Stimulated activated CD8-positive, alpha-beta memory T cell treated with anti-CD3 and anti-CD28 coated beads, Interleukin-7, amount 100 ng/mL, for 1 hour (primary cell): Measurements from ENCODE around the gene ACO1.

Experiments
- DNase-seq, 2 donors: peaks; one replicate each; pipeline ENCODE4 v3.0.0-alpha.2; 2020; ENCODE audit warnings: low read depth in 2 of 2

Gene ACO1

GRCh38 chr9:32419921-32420320 lies 35.5 kb downstream of the ACO1 start:
- no peak for DNase-seq

- no peak for DNase-seq
Observed at GRCh38 chr9:32422237-32422806, 37.9 kb downstream of the ACO1 start.

GRCh38 chr9:32423371-32423770 lies 38.9 kb downstream of the ACO1 start:
- no peak for DNase-seq

GRCh38 chr9:32424616-32425015 lies 40.2 kb downstream of the ACO1 start:
- no peak for DNase-seq

- no peak for DNase-seq
Observed at GRCh38 chr9:32426278-32426939, 42.0 kb downstream of the ACO1 start.

- no peak for DNase-seq
Observed at GRCh38 chr9:32427111-32427873, 42.8 kb downstream of the ACO1 start.

GRCh38 chr9:32430720-32431119 lies 46.3 kb downstream of the ACO1 start:
- no peak for DNase-seq

GRCh38 chr9:32431196-32431595 lies 46.8 kb downstream of the ACO1 start:
- no peak for DNase-seq

- DNase-seq, result no peak
Observed at GRCh38 chr9:32431940-32432555, 47.6 kb downstream of the ACO1 start.

- DNase-seq, result no peak
Observed at GRCh38 chr9:32434892-32435291, 50.4 kb downstream of the ACO1 start.

GRCh38 chr9:32441678-32442077 lies 57.2 kb downstream of the ACO1 start:
- DNase-seq, result no peak

GRCh38 chr9:32442433-32442832 lies 58.0 kb downstream of the ACO1 start:
- DNase-seq, result no peak

- DNase-seq, result no peak
Observed at GRCh38 chr9:32449969-32450368, 65.5 kb downstream of the ACO1 start.

- no peak for DNase-seq
Observed at GRCh38 chr9:32454280-32454679, 69.8 kb downstream of the ACO1 start.

- no peak for DNase-seq
Observed at GRCh38 chr9:32455738-32456137, 71.3 kb downstream of the ACO1 start.

GRCh38 chr9:32456564-32456963 lies 72.1 kb downstream of the ACO1 start:
- DNase-seq, result no peak

GRCh38 chr9:32463500-32464293 lies 79.3 kb downstream of the ACO1 start:
- DNase-seq, result no peak

GRCh38 chr9:32468740-32469139 lies 84.3 kb downstream of the ACO1 start:
- DNase-seq, result no peak

GRCh38 chr9:32472344-32472743 lies 87.9 kb downstream of the ACO1 start:
- DNase-seq, result no peak

GRCh38 chr9:32483343-32483742 lies 98.9 kb downstream of the ACO1 start:
- DNase-seq, result no peak

GRCh38 chr9:32486839-32487562 lies 102.6 kb downstream of the ACO1 start:
- no peak for DNase-seq
